Ovary (tissue), 9 donors: ENCODE data around the gene STYXL1. TPM values are rescaled to one million over a fixed set of nuclear protein-coding genes. Genes with fewer than 3 reads are reported as not detected.
"Not testable (repeated sequence)": the region's sequence is repeated elsewhere in the genome, so short reads cannot be mapped to it uniquely, and the experiment has no call there.

Experiments
- DNase-seq, 5 donors: peaks; one replicate each; pipeline ENCODE4 v3.0.0-alpha.2; 2019 to 2020
- H3K27ac ChIP-seq, 2 donors: fragments of 200-600 bp; one replicate each; pipeline versions ENCODE4 v1.5.1 to v1.8.0; 2019 to 2022
- H3K27me3 ChIP-seq: fragments of 200-600 bp; one replicate; pipeline ENCODE4 v1.8.0; 2022
- H3K36me3 ChIP-seq: fragments of 200-600 bp; sonication (generic); one replicate; pipeline ENCODE4 v1.5.1; 2019
- H3K4me1 ChIP-seq: one replicate; pipeline ENCODE4 v1.8.1; 2013; ENCODE audit warnings: mild to moderate bottlenecking, moderate library complexity; ENCODE audit not compliant: insufficient read depth
- H3K4me3 ChIP-seq: fragments of 200-600 bp; sonication (generic); one replicate; pipeline ENCODE4 v1.5.1; 2017
- H3K9me3 ChIP-seq, 2 donors: fragments of 200-600 bp in 1 of 2; sonication (generic) in 1 of 2; one replicate each; pipeline versions ENCODE4 v1.5.1 to v1.8.1; 2013 to 2019; ENCODE audit warnings: mild to moderate bottlenecking in 1 of 2, moderate library complexity in 1 of 2
- EP300 ChIP-seq: sonication (generic); formaldehyde crosslinking; IDR thresholded peaks from one replicate; pipeline ENCODE4 v1.6.1; 2017; ENCODE audit warnings: antibody characterized with exemption
- POLR2A ChIP-seq: fragments of 450-650 bp; IDR thresholded peaks from one replicate; pipeline ENCODE4 v1.6.1; 2017; ENCODE audit warnings: antibody characterized with exemption, mild to moderate bottlenecking, moderate library complexity
- WGBS, 3 donors: extraction: QIAGEN DNeasy Blood & Tissue Kit in 1 of 3; methylation state at CpG; one replicate each; pipeline versions ENCODE4 v1.1.5 to v1.1.7; 2013 to 2017; 5-methylcytosine and 5-hydroxymethylcytosine counted together
- intact Hi-C, 4 donors: fragments of 100-400 bp; cut with DNase I; formaldehyde crosslinking; loops; one replicate each; pipeline versions ENCODE4 v1.11.0 to v1.15.1; 2022 to 2023
- polyA plus RNA-seq, 2 donors: library from polyadenylated mRNA; stranded (reverse); fragments of 200-250 nt in 1 of 2; fragments of 350-450 nt in 1 of 2; fragmentation: Illumina TruSeq in 1 of 2; extraction: RNeasy Lipid Tissue Mini Kit (QIAGEN cat#74804) in 1 of 2; gene quantifications; one replicate each; pipeline ENCODE4 v1.2.3, GENCODE V29; 2013 to 2014
- total RNA-seq, 7 donors: library from RNA; depleted of rRNA in 2 of 7; stranded (reverse); fragments of >200 nt in 2 of 7; fragmentation: NEBNext Ultra II Directional in 3 of 7; extraction: Animal tissue kit (Norgen Biotek cat#: 25700) in 3 of 7; gene quantifications; one replicate each; pipeline versions ENCODE4 v1.1.0 to v1.2.4, GENCODE V29; 2016 to 2023
- TF ChIP-seq, protein P1 (sequence below), 3 donors: fragments of 450-650 bp in 2 of 3; fragments of 200-600 bp in 1 of 3; IDR thresholded peaks; one replicate each; pipeline versions ENCODE4 v1.5.1 to v1.8.0; 2016 to 2022; ENCODE audit warnings: antibody characterized with exemption in 3 of 3, mild to moderate bottlenecking in 1 of 3
- donor health status: DM: no; HTN: no; CAD: no; lungs with moderate emphysema.
- donor health status: DM: no; HTN: no; CAD: no.
- donor health status: Bipolar disorder and iron deficiency.
- donor health status: DM: yes; HTN: yes; CAD: no.
- donor health status: DM: no; HTN: no; CAD: no.
- donor health status: DM: yes; HTN: yes; CAD: no.

STYXL1 gene
- total and polyA plus RNA-seq, 9 donors: 15.7 to 39.9 (median 31.2) TPM

DNA sequence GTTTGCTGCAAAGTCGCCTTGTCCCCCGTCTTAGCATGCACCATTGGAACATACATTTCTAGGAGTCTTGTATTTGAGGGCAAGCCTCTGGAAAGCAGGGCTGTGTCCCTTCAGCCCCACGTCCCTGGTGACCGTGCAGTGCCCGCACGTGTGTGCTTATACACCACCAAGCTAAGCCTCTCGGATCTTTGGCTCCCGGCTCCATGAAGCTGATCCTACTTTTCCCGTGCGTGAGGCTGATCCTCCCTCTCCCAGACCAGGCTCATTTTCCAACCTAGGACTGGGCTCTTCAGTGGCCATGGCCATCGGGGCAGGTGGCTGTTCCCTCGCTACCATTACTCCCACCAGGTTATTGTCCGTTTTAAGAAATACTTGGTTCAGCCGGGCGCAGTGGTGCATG is 14.5 kb upstream of the STYXL1 start:
- intact Hi-C loops: no loop called here
- DNase-seq: no peak
- no peaks in the 10 kb centered on the region for H3K36me3 ChIP-seq
- WGBS, 3 donors: 89 to 92% (median 90%) methylated on average over 15 of the region's 15 CpGs
- no peaks in the 10 kb centered on the region for H3K9me3 ChIP-seq
- H3K27me3 ChIP-seq: no peaks in the 10 kb centered on the region
- H3K27ac ChIP-seq: no peak overlapping the region
- TF ChIP-seq, protein P1, sequence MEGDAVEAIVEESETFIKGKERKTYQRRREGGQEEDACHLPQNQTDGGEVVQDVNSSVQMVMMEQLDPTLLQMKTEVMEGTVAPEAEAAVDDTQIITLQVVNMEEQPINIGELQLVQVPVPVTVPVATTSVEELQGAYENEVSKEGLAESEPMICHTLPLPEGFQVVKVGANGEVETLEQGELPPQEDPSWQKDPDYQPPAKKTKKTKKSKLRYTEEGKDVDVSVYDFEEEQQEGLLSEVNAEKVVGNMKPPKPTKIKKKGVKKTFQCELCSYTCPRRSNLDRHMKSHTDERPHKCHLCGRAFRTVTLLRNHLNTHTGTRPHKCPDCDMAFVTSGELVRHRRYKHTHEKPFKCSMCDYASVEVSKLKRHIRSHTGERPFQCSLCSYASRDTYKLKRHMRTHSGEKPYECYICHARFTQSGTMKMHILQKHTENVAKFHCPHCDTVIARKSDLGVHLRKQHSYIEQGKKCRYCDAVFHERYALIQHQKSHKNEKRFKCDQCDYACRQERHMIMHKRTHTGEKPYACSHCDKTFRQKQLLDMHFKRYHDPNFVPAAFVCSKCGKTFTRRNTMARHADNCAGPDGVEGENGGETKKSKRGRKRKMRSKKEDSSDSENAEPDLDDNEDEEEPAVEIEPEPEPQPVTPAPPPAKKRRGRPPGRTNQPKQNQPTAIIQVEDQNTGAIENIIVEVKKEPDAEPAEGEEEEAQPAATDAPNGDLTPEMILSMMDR (IDR thresholded peaks at IDR 0.05): no peak
- no peak for TF ChIP-seq POLR2A
- TF ChIP-seq EP300: no peak
- H3K4me1 ChIP-seq: no peaks in the 10 kb centered on the region
- no peak overlapping the region for H3K4me3 ChIP-seq

DNA sequence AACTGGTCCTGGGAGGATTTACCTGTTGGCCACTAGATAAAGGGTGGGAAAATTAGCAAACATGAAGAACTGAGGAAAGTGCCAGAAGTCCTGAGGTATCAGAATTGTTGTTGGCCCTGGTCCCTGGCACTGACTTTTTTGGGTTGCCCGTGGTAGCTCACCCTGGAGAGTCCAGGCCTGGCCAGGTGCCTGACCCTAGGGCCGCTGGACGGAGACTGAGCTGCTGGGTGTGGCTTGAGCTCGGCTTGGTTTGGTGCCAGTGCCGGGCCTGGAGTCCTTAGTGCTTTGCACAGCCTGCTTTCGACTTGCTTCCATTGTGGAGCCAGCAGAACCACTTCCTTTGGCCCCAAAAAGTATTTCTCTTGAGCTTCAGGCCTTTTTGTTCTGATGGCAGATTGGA is 13.0 kb upstream of the STYXL1 start:
- no peak overlapping the region for H3K4me3 ChIP-seq
- intact Hi-C loops: no loop called here
- H3K36me3 ChIP-seq: no peaks in the 10 kb centered on the region
- TF ChIP-seq EP300 (no peak), POLR2A (no peak)
- TF ChIP-seq, protein P1 (IDR thresholded peaks at IDR 0.05): no peak
- DNase-seq: no peak
- no peaks in the 10 kb centered on the region for H3K4me1 ChIP-seq
- H3K27ac ChIP-seq: no peak overlapping the region
- WGBS, 3 donors: 57 to 70% (median 66%) methylated on average over 6 of the region's 6 CpGs
- H3K27me3 ChIP-seq: no peaks in the 10 kb centered on the region
- H3K9me3 ChIP-seq: no peaks in the 10 kb centered on the region

DNA sequence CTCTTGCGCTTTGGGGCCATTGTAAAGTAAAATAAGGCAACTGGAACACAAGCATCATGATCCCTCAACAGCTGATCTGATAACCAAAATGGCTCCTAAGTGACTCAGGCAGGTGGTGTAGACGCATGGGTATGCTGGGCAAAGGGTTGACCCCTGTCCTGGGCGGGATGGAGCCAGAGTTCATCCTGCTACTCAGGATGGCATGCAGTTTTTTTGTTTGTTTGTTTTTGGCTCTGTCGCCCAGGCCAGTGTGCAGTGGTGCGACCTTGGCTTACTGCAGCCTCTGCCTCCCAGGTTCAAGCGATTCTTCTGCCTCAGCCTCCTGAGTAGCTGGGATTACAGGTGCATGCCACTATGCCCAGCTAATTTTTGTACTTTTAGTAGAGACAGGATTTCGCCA is 10.9 kb upstream of the STYXL1 start:
- intact Hi-C loops, H3K27ac ChIP-seq, H3K9me3 ChIP-seq, DNase-seq, H3K4me3 ChIP-seq, H3K36me3 ChIP-seq, H3K27me3 ChIP-seq, H3K4me1 ChIP-seq: not testable (repeated sequence)
- 90 to 93% (median 91%) methylated on average over 7 of the region's 7 CpGs for WGBS, 3 donors

DNA sequence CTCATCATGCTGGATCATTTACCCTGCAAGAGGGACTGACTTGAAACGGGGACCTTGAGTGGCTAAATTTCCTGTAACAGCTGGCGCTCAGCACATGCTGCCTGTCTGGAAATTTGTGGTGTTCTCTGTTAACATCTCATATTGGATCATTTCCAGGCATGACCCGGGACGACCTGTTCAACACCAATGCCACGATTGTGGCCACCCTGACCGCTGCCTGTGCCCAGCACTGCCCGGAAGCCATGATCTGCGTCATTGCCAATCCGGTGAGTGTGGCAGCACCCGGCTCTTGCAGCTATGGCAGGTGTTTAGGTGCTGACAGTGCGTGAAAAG is 10.0 kb upstream of the STYXL1 start:
- intact Hi-C loops: no loop called here

DNA sequence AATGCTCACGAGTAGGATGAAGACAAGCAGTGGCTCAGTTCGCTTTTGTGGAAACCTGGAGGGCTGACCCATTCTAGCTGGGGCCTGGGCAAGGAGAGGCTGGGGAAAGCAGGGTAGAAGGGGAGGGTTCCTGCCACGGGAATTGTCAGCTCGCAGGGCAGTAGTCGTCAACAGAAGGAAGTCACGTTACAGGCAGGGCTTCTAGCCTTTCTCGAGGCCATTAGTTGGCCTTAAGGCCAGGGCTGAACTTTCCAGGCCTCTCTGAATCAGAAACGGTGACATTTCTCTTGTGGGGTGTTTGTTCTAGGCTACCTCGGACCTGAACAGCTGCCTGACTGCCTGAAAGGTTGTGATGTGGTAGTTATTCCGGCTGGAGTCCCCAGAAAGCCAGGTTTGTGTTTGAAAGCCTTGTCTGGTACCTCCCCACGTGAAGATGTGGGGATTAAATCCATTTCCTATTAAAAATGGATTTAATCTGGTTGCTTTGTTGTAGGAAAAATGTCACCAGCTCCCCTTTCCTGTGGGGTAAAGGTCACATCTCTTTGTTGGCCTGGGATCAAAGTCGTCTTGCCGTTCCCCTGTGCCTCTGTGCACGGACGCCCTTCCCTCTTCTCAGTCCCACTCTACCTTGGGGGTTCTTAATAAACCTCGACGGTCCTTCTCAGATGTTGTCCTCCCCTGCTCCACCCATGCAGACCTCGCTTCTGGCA is 9.5 kb upstream of the STYXL1 start:
- Histone ChIP-seq H3K27ac (no peak overlapping the region), H3K9me3 (no peaks in the 10 kb centered on the region), H3K4me3 (no peak overlapping the region), H3K36me3 (no peaks in the 10 kb centered on the region), H3K27me3 (no peaks in the 10 kb centered on the region), H3K4me1 (no peaks in the 10 kb centered on the region)
- intact Hi-C loops: no loop called here
- TF ChIP-seq, protein P1 (IDR thresholded peaks at IDR 0.05): no peak
- TF ChIP-seq EP300: no peak
- no peak for TF ChIP-seq POLR2A
- 82 to 88% (median 83%) methylated on average over 18 of the region's 18 CpGs for WGBS, 3 donors
- DNase-seq: no peak

More for the DNA sequence above, 10.0 kb upstream of the STYXL1 start:
- H3K36me3 ChIP-seq: no peaks in the 10 kb centered on the region
- H3K4me1 ChIP-seq: no peaks in the 10 kb centered on the region
- no peaks in the 10 kb centered on the region for H3K27me3 ChIP-seq
- TF ChIP-seq, protein P1 (IDR thresholded peaks at IDR 0.05): no peak
- no peak for TF ChIP-seq EP300
- TF ChIP-seq POLR2A: no peak
- H3K27ac ChIP-seq: no peak overlapping the region
- no peak overlapping the region for H3K4me3 ChIP-seq
- no peak for DNase-seq
- 84 to 93% (median 85%) methylated on average over 11 of the region's 11 CpGs for WGBS, 3 donors
- no peaks in the 10 kb centered on the region for H3K9me3 ChIP-seq
